PC-3 (cell line): Measurements from ENCODE around the gene SLC6A9.

ENCODE experiments used
- CTCF ChIP-seq: fragments of 300-600 bp; sonication (generic); conservative IDR thresholded peaks from 2 replicates; pipeline ENCODE4 v1.5.1; 2017; ENCODE audit warnings: antibody characterized with exemption, low read depth, mild to moderate bottlenecking, low read length
- EZH2 ChIP-seq: fragments of 300-600 bp; sonication (generic); IDR thresholded peaks from one replicate; pipeline ENCODE4 v1.6.1; 2017; ENCODE audit warnings: antibody characterized with exemption, mild to moderate bottlenecking, low read length; ENCODE audit not compliant: unreplicated experiment

- TF ChIP-seq EZH2: no peak
- TF ChIP-seq CTCF: no peak
Observed at GRCh38 chr1:43994071-43994470, 37.2 kb downstream of the SLC6A9 start.
